GM18868 (cell line): ENCODE measurements around the gene SBSN.
"Not testable (repeated sequence)": the region's sequence is repeated elsewhere in the genome, so short reads cannot be mapped to it uniquely, and the experiment has no call there.

ENCODE experiments used
- ATAC-seq: cut with Tn5 transposase; IDR thresholded peaks from one replicate; pipeline ENCODE4 v1.9.1; 2021; ENCODE audit warnings: mild to moderate bottlenecking, moderate library complexity; ENCODE audit not compliant: unreplicated experiment

The SBSN gene

GRCh38 chr19:35474594-35474993 lies 53.5 kb downstream of the SBSN start:
- not testable (repeated sequence) for ATAC-seq

GRCh38 chr19:35474104-35474503 lies 54.0 kb downstream of the SBSN start:
- no peak for ATAC-seq
